Measurements from ENCODE around the gene LRP2BP.
"Not testable (repeated sequence)": the region's sequence is repeated elsewhere in the genome, so short reads cannot be mapped to it uniquely, and the experiment has no call there.

The LRP2BP gene

DNA sequence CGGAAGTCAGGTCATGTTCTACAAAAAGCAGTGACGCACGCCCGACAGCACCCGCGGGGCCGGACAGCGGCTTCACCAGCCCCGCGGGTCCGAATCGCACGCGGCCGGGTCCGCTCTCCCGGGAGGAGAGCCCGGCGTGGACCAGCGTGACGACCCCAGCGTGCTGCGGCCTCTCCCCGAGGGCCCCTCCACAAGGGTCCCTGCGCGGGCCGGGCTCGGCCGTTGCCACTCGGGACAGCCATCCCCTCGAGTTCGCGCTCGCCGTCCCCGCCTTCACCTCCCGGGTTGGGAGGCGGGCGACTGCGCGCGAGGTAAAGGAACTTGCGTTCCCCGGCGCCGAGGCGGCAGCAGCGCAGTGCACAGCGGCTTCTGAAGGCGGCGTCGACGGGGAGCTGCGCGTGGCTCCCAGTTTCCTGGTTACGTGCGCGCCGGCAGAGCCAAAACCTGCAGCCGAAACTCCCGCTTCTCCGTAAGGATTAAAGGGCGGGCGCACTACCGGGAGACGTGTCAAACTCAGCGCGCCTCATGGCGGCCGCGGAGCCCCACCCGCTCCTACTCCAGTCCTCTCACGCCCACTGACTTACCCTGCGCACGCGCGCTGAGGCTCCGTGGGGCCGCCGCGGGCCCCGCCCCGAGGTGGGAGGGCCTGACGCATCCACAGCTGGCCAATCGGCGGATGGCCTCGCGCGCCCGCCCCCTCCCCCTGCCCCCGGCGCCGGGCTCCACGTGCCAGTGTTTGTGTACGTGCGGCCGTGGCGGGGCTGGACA is 416 bp upstream of the LRP2BP start:
- peak; percentile 54 for DNase-seq (ENCODE audit: low spot score)

DNA sequence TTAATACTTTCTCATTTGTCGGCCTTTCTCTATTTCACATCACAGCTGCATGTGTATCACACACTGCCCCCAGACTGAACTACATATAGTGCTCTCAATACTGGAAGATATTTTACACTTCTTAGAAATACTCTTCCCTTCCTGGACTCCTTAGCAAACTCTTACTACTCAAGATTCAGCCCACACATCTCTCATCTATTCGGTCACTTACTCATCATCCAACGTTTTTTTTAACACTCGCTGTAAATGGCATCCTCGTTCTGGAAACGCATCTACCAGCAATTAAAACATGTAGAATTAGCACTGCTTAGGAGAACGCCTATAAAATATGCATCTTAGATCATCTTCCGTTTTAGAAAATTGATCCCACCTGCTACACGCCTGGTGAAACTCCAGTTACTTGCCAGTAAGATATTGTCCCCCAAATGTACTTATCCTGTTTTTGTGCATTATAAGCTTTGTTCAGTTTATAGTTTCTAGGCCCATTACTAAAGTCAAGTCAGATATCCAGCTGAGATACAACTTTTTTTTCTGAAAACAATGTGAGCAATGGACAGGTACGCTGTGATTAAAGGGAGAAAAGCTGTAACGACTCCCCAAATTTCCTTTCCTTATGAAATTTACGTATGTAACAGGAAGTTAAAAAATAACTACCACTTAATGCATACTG is 1.0 kb downstream of the LRP2BP start:
- DNase-seq (ENCODE audit: low spot score) = no peak

DNA sequence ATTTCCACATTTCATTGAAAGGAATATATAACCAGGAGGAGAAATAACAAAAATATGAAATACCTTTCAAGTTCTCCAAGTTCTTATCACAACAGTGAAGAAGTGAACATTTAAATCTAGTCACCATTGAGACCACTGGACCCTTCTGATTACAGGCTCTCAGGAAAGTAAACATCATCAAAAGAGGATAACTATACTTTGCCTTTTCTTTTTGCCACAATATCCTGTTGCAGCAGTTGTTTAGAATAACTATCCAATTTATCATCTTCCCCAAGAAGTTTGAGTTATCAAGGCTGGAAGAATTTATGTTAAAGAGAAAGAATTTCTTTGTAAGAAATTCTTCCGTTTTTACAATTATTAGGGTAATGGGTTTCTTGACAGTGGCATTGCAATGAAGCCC is 3.6 kb downstream of the LRP2BP start:
- DNase-seq (ENCODE audit: low spot score) = no peak

DNA sequence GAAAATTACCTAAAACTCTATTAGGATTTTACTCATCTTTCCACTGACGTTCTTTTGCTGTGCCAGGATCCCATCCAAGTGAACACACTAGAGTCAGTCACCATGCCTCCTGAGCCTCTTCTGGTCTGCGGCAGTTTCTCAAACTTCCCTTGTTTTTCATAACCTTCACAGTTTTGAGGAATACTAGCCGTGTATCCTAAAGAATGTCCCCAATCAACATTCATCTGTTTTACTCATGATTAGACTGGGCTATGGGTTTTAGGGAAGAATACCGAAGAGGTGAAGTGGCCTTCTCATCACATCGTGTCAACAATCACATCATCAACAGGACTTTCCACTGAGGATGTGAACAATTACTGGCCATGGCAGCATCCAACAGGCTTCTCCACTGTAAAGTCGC is 4.8 kb downstream of the LRP2BP start:
- DNase-seq (ENCODE audit: low spot score) = no peak

DNA sequence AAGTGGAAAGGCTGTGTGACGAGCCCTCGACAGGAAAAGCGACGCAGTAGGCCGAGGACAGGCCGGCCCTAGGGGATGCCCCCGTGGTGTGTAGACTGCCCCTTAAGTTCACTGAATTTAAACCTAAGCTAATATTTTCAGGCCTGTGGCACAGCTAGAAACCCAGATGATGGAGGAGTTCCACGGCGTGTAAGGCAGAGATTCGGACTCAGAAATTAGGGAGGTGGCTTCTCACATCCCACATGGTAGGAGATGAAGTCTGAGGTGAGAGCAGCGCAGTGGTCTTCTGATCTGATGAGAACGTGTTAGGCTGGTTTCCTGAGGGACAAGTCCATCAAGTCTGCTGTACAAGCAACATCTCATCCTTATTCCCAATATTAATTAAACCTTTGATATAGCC is 7.8 kb downstream of the LRP2BP start:
- no peak for DNase-seq (ENCODE audit: low spot score)

DNA sequence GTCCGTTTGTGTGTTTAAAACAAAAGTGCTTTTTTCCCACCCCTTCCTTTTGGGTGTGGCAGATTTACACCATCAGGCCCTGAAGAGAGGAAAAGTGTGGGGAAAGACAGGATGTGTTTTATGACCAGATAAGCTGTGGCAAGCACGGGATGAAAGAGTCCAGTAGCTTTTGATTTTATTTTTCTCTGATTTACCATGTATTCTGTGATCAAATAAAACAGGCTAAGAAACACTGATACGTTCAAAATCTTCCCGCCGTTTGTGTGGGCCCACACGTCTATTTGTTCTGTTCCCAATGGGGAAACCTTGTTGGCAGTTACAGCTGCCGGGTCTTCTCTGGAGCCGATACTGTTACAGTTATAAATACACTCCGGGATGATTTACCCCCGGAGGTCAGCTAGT is 10.8 kb downstream of the LRP2BP start:
- no peak for DNase-seq (ENCODE audit: low spot score)

DNA sequence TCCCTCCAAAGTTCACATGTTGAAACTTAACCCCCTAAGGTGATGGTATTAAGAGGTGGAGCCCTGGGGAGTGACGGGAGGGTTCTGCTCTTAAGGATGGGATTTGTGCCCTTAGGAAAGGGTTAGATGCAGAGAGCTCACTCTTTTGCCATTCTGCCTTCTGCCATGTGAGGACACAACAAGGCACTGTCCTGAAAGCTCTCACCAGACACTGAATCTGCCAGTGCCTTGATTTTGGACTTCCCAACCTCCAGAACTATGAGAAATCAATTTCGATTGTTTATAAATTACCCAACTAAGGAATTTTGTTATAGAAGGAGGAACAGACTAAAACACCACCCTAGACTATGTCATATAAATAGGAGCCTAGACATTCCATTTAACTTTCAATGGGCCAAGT is 11.7 kb downstream of the LRP2BP start:
- DNase-seq (ENCODE audit: low spot score) = no peak

DNA sequence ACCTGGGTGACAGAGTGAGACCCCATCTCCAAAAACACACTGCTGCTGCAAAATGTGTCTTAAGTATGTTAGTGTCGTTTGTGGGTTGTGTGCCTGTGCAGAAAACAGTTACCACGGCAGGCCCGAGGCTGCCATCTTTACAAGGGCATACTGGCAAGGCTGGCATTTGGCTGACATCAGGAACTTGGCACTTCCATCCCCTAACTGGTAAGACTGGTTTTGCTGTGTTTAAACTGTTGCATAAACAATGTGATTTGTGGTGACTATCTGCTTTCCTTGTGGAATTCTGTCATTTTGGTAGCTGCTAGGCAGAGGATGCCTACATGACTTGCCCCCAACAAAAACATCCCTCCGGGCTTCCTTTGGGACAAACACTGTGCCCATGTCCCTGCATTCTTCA is 12.3 kb downstream of the LRP2BP start:
- DNase-seq (ENCODE audit: low spot score) = no peak

DNA sequence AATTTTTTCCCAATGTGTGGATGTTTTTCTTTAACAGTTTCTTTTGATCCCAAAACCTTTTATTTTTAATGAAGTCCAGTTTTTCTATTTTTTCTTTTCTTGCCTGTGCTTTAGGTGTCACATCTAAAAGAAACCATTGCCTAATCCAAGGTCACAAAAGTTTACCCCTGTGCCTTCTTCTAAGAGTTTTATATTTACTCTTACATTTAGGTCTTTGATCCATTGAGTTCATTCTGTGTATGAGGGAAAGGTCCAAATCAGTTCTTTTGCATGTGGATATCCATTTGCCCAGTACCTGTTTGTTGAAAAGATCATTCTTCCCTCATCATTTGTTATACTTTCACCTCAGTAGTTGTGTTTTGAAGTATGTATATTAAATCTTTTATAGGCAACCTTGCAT is 13.0 kb downstream of the LRP2BP start:
- no peak for DNase-seq (ENCODE audit: low spot score)

DNA sequence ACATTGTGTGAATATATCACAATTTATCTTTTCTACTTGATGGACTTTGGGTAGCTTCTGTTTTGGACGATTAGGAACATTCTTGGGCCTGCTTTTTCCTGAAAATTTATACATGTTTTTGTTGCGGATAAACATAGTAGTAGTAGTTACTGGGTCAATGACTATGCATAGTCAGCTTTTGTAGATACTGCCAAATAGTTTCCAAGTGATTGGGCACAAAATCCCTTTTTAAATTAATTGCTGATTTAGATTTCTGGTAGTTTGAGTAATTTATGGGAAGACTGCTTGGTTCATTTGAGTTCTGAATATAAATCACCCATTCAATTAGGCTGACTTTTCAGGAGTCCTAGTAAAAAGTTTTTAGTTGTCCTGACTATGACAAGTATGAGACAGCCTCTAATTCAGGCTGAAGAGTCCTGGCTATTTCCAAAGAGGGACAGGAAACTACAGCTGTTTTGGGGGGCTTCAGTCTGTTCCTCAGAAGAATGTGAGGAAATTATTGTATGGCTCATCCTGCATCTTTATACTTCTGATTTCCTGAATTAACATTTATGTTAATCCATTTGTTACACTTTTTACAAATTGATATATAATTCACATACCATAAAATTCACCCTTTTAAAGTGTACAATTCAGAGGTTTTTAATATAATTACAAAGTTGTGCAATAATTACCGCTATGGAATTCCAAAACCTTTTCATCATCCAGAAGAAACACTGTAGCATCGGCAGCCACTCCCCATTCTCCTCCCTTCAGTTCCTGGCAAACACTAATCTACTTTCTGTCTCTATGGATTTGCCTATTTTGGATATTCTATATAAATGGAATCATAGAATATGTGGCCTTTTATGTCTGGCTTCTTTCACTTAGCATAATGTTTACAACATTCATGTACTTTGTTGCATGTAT is 14.2 kb downstream of the LRP2BP start:
- no peak for DNase-seq (ENCODE audit: low spot score)

DNA sequence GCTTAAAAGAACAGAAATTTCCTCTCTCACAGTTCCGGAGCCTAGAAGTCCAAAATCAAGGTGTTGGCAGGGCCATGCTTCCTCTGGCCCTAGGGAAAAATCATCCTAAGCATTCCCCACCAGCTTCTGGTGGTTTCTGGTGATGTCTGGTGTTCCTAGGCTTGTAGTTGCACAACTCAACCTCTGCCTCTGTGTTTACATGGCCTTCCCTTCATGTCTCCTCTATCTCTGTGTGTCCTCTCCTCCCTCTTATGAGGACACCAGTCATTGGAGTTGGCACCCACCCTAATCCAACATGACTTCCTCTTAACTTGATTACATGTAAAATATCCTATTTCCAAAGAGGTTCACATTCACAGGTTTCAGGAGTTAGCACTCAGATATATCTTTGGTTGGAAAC is 15.4 kb downstream of the LRP2BP start:
- DNase-seq (ENCODE audit: low spot score) = no peak

DNA sequence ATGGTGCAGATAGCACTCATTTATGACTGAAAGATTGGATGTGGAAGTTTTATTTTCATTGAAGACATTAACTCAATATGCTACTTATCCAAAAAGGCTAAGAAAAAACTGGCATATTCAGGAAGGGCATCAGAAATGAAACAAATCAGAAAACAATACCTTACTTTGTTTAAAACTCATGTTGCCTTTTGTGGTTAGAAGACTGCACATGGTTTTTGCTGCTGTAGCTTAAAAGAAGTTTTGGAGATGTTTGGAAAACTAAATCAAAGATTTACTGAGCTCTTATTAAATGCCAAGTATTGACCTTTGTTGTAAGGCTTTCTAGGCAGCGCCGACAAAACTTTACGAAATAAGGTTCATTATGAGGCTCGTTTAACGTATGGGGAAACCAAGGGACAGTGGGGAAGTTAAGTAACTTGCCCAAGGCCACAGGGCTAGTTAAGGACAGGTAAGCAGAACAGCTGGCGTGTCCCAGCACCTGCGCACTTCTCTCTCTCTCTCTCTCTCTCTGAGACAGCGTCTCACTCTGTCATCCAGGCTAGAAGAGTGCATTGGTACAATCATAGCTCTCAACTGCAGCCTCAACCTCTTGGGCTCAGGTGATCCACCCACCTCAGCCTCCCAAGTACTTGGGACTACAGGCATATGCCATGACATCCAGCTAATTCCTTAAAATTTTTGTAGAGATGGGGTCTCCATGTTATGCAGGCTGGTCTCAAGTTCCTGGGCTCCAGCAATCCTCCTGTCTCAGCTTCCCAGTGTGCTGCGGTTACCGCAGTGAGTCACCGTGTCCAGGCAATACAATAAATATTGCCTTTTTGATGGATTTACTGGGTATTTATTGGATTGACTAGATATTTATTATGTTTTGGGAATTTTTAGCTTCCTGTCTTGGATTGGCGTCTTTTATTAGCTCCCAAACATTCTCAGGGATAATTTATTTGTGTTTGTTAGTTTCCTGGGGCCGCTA is 16.1 kb downstream of the LRP2BP start:
- DNase-seq (ENCODE audit: low spot score) = no peak

DNA sequence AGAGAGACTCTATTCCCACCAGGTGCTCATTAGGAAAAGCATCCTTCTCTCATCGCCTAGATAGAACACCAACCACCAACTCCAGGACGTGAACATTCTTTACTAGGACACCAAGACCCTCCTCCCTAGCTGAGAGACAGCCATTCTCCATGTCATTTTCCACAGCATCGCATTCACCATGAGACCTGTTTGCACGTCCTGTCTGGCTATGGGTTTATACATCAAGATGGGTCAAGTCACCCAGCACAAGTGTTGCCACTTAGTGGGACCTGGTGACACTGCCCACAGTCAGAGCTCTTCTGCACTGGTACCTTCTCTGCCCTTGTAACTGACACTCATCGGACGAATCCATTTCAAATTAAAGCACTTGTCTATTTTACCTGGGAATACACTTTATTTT is 17.5 kb downstream of the LRP2BP start:
- DNase-seq (ENCODE audit: low spot score) = no peak

DNA sequence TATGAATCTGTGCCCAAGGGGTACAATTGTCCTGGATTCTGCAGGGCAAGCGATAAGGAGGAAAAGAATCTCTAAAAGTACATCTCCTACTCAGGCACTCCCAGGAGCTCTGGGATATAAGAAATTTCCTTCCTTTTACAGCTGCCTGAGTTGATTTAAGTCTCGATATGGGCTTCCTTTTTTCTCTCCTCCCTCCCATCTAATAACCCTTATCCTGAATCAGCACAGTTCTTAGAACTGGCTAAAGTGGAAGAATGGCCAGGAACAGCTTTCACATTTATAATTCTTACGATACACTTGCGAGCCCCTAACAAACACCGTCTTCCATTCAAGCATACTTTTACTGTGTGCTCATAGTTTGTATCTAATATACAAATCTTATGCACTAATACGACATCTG is 21.2 kb downstream of the LRP2BP start:
- no peak for DNase-seq (ENCODE audit: low spot score)

DNA sequence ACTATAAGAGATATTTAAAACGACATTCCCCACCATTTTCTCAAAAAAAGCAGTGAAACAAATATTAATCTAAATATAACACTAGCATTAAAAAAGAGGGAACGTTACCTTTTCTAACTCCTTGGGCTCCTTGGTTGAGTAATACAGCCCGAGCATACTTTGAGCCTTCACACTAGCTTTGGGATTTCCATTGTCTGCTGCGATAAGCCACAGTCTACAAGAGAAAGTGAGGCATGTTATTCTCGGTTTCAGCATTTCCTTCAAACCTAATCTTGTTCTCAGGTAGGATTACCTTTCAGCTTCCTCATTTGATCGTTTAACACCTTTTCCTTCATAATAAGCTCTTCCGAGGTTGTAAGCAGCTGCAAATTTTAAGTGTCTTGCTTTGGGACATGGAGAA is 21.7 kb downstream of the LRP2BP start:
- DNase-seq (ENCODE audit: low spot score) = no peak

DNA sequence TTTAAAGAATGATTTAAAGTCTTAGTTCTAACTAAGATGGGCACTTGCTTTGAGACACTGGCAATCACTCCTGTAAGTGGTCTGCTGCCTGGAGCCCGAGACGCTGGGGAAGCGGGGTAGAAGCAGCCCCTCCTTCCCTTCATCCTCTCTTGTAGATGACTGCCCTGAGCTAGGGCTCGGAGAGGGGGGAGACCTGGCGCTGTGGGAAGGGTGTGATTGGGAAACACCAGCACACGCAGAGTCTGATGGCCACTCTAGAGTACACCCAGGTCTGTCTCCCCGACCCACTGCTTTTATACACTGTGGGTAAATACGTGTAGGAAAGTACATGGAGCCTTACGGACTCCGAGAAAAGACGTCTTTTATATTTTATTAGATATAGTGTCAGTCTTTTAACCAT is 24.0 kb downstream of the LRP2BP start:
- DNase-seq (ENCODE audit: low spot score) = no peak

DNA sequence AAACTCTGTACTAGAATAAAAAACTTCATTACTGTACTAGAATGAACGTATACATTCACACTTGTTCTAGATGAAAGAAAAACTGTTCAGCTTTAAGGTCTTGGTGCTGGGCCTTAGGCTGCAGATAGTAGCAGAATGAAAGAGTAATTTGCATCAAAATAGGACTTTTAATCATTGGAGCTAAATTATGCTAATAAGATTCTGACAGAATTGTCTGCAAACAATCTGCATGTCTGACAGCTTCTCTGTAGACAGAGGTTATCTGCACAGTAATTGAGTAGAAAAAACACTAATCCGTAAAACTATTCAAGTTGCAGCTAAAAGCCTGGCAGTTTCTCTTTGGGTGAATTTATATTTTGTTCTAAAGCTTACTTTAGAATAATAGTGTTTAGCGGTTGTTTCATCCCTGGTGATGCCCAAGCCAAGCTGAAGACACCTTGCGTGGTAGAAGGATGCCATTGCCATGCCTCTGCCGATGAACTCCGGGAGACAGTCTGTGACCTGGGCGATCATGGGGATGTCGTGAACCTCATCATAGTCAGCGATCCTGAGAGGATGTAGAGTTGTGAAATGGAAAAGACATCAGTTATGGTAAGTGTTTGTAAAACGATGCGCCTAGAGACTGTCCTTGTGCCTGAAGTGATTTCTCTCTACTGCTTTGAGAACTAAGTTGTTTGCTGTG is 25.3 kb downstream of the LRP2BP start:
- no peak for DNase-seq (ENCODE audit: low spot score)

DNA sequence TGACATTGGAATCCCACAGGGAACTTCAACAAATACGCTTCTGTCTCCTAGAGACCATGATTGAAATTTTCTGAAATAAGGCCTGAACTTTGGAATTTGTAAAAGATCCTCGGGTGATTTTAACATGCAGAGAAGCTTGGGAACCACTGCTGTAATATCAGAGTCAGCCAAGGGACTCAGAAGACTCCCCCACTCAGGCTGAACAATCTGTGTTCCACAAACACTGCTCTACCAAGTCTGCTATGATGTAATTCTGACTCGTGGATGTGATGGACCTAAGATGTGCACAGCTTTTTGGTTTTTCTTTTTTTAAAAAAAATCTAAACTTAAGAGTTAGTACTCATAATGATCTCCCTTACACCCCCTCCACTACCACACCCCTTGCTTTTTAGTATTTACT is 26.0 kb downstream of the LRP2BP start:
- no peak for DNase-seq (ENCODE audit: low spot score)

DNA sequence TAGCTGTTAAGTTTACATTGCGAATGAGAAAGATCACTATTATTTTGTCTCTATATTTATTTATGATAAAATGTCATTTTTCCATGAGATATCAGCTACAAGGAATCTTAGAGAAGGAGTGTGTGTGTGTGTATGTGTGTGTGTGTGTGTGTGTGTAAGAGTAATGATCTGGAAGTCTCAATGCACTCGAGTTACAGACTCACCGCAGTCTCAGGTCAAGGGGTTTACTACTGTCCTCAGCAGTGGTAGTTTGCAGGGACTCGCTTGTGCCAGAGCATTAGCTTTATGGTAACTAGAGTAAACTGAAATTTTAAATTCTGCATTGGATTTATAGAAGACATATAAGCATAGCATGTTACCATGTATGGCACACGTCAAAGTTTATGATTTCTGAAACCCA is 30.8 kb downstream of the LRP2BP start:
- no peak for DNase-seq (ENCODE audit: low spot score)

DNA sequence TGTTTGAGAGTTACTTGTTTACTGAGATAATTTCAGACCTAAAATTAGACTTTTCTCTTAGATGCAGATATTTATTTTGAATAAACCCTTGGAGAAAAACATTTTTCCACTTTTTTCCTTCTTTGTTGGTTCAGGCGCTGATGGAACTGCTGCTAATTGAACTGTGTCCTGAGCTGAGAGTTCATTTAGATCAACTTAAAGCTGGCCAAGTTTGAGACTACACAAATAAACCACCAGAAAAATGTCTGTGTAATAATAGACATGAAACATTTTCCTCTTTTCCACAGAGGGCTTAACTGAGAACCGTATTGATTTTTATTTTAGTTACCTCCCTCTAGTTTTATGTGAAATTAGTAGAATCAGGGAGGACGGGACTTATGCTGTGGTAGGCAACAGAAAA is 32.5 kb downstream of the LRP2BP start:
- DNase-seq (ENCODE audit: low spot score) = no peak

DNA sequence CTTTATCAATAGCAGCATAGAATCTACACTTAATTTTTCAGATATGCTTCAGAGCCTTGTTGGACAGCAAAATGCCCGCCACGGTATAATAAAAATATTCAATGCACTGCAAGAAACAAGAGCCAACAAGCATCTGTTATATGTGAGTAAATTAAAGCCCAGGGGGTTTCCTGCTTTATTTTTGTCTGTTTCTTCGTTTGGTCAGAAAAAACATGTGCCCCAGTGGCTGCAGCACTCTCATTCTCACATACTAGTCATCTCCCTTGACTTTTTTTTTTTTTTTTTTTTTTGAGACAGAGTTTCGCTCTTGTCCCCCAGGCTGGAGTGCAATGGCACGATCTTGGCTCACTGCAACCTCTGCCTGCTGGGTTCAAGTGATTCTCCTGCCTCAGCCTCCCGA is 33.2 kb downstream of the LRP2BP start:
- not testable (repeated sequence) for DNase-seq (ENCODE audit: low spot score)
